GM12892 (cell line): Measurements from ENCODE around the gene ZNF578.

ENCODE experiments used
- POLR2A ChIP-seq: IDR thresholded peaks from 2 replicates; pipeline ENCODE4 v1.6.1; 2011; ENCODE audit warnings: low read depth, low read length, control low read depth
- TAF1 ChIP-seq: IDR thresholded peaks from 2 replicates; pipeline ENCODE4 v1.6.1; 2011; ENCODE audit warnings: low read depth, mild to moderate bottlenecking, control low read depth, low read length, borderline replicate concordance

DNA sequence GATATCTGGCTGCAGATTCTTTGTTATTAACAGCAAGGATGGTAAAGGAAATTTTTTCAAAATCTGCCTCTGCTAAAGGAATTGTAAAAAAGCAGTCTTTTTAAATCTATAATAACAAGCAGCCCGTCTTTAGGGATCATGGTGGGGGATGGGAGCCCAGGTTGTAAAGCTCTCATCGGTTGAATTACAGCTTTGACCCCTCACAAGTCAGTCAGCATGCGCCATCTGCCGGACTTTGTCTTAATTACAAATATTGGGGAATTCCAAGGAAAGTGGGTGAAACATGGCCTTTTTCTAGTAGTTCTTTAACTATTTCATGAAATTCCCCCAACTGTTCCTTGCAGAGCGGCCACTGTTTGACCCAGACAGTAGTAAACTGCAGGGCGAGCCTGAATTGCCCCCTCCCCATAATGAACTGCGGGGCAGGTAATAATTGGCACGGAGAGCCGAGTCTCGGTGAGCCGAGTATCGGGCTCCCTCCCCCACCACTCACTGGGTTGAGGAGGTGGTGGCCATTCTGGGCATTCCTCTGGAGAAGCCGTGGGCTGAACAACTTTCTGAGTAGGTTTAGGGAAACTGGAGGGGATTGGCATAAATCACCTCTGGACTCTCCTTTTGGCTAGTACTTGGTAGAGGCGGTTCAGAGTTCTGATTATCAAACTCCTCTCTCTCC, 11.6 kb downstream of the ZNF578 start:
- no peak for TF ChIP-seq POLR2A
- TF ChIP-seq TAF1: no peak
